GM12801 (cell line): ENCODE measurements around the gene ZNF324.

Experiments
- CTCF ChIP-seq: IDR thresholded peaks from one replicate; pipeline ENCODE4 v1.5.1; 2011; ENCODE audit warnings: control low read depth; ENCODE audit not compliant: insufficient read length; ENCODE audit errors: extremely low read depth

The ZNF324 gene

DNA sequence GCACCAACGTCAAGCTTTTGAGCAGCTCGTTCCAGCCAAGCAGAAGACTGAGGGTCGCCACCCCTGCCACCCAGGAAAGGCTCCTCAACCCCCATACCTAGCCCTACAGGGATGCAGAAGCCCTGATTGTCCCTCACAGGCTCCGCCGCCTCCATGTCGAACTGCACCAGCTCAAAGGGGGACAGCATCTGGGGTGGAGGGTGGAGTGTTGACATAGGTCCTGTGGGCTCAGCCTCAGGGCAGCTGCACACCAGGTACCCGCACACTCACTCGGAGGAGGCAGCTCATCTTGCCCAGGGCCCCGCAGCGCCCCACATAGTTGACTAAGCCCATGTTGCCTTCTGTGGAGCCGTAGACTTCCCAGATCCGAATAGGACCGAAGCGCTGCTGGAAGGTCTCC is 33.4 kb downstream of the ZNF324 start:
- no peak for TF ChIP-seq CTCF

GRCh38 chr19:58509731-58510083 is 42.8 kb downstream of the ZNF324 start:
- TF ChIP-seq CTCF = no peak

DNA sequence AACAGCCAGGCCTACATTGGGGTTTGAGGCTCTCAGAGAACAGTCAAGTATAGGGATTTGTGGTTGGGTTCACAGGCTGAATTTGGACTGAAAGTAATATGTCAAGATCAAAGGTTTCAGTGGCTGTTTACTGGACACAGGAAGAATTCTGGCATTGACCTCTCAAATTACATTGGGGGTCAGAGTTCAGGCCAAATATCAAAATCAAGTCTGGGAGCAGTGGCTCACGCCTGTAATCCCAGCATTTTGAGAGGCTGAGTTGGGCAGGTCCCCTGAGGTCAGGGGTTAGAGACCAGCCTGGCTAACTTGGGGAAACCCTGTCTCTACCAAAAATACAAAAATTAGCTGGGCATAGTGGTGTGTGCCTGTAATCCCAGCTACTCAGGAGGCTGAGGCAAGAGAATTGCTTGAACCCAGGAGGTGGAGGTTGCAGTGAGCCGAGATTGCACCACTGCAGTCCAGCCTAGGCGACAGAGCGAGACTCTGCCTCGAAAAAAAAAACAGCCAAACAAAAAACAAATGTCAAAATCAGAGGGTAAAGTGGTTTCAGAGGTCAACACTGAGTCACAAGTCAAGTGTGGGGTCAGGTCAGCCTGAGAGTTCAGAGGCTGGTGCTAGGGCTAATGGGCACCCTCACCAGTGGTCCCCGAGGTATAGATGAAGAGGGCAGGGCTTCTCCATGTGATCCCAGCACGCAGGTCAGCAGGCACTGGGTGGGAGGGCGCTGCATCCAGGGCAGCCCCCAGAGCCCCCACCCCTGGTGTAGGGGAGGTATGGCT is 43.4 kb downstream of the ZNF324 start:
- no peak for TF ChIP-seq CTCF

DNA sequence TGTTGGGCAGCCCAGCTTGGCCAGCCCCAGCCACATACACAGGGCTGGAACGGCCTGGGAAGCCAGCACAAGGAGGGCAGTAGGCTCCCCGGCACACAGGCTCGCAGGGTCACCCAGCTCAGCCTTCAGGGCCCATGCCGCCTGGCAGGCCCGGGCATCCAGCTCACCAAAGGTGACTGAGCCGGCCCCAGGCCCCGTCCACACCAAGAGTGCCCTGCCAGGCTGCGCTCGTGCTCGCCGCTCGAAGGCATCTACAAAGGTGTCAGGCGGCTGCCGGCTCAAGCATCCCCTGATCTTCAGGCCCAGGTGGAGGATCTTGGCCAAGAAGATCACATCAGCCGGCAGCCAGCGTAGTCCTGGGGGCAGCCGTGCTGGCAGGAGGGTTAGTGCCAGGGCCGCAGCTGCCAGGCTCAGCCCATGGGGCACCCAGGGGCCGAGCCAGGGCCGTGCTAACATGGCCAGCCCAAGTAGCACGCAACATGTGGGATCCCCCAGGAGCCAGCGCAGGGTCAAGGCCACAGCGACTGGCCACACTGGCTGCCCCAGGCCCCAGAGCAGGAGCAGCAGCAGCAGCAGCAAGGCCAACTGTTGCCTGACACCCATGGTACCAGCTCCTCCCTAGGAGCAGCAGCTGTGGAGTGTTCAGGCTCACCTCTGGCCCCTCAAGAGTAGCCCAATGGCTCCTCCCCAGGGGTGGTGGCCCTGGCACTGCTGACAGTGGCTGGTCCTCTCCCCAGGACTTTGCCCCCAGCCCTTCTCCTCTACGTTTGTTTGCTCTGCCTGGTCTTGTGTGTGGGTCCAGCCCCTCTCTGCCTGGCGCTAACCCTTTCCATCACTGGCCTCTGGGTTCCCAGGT is 44.7 kb downstream of the ZNF324 start, which contains the start of gene SLC27A5:
Gene SLC27A5, minus strand, starts transcription at position 640 of the 856 bp plus-strand sequence. Its CDS starts 37 bp downstream, at position 603.
- no peak for TF ChIP-seq CTCF

- no peak for TF ChIP-seq CTCF
These were observed 46.4 kb downstream of the ZNF324 start for GRCh38 chr19:58513213-58513693.

GRCh38 chr19:58513694-58514563 is 47.0 kb downstream of the ZNF324 start:
- no peak for TF ChIP-seq CTCF
